HG02642 (cell line): ENCODE measurements around the gene ATP6V1E1.
"Not testable (repeated sequence)": the region's sequence is repeated elsewhere in the genome, so short reads cannot be mapped to it uniquely, and the experiment has no call there.

ENCODE experiments used
- ATAC-seq: cut with Tn5 transposase; IDR thresholded peaks from one replicate; pipeline ENCODE4 v1.9.1; 2021; ENCODE audit warnings: mild to moderate bottlenecking; ENCODE audit not compliant: unreplicated experiment, poor library complexity

Gene ATP6V1E1

DNA sequence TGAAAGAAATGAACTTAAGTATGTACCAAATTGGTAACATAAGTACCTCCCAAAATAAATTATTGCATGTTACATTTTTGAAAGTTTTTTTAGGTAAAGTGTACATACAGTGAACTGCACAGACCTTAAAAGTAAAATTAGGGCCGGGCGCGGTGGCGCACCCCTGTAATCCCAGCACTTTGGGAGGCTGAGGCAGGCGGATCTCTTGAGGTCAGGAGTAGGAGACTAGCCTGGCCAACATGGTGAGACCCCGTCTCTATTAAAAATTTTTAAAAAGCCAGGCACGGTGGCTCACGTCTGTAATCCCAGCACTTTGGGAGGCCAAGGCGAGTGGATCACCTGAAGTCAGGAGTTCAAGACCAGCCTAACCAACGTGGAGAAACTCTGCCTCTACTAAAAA, 8.3 kb upstream of the ATP6V1E1 start:
- ATAC-seq, result not testable (repeated sequence)

DNA sequence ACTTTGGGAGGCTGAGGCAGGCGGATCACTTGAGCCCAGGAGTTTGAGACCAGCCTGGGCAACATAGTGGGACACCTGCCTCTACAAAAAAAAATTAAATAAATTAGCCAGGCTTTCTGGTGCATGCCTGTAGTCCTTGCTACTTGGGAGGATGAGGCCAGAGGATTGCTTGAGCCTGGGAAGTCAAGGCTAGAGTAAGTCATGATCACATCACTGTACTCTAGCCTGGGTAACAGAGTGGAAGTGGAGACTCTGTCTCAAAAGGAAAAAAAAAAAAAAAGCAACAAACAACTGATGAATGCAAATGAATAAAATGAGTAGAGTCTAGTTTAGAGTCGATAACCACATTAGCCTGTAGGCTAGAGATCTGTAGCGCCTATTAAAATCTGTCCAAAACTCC, 6.1 kb upstream of the ATP6V1E1 start:
- ATAC-seq, result no peak

GRCh38 chr22:17633998-17634323, 5.4 kb upstream of the ATP6V1E1 start:
- ATAC-seq, result no peak

DNA sequence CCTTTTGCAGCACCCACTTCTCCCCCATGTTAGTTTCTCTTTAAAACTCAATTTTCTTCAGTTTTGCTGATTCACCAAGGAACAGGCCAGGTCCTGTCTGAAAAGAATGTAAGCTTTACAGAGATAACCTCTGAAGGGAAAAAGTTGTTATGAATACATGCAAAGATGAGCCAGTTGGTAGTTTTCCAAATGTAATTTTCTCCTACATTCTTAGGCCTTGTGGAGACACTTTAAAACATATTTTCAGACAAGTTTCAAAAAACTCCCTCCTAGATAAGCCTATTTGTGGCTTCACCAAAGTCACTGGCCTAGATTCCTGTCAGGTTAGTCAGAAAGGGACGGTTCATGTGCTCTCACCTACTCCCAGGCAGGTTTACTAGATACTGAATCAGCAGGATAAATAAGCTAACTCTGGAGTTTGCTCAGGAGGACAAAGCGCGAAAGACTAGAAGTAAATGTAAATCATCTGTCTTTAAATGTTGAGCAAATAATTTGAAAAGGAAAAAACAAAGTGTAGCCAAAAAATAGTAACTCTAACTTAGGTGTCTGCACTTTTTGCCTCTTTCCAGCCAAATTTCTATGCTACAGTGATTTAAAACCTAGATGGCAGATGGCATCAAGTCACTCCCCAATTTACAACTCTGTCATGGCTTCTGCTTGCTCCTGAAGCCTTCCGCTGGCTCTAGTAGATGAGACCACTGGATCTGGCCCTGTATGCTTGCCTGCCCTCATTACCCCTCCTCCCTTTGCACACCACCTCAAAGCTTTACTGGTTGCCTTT, 4.9 kb upstream of the ATP6V1E1 start:
- no peak for ATAC-seq

DNA sequence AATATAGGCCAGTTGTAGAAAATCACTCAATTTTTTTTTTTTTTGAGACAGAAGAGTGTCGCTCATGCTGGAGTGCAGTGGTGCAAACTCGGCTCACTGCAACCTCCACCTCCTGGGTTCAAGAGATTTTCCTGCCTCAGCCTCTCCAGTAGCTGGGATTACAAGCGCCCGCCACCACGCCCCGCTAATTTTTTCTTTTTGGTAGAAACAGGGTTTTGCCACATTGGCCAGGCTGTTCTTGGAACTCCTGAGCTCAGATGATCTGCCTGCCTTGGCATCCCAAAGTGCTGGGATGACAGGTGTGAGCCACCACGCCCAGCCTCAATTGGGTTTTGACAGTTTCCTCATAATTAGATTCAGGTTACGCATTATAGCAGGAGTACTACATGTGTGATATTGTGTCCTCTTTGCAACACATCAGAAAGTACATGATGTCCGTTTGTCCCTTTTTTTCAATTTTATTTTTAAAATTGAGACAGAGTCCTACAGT, 2.6 kb upstream of the ATP6V1E1 start:
- ATAC-seq, result no peak

- ATAC-seq, result no peak
Measured at GRCh38 chr22:17629641-17630040, 1.1 kb upstream of the ATP6V1E1 start.

GRCh38 chr22:17629173-17629489, 582 bp upstream of the ATP6V1E1 start:
- ATAC-seq, result no peak

DNA sequence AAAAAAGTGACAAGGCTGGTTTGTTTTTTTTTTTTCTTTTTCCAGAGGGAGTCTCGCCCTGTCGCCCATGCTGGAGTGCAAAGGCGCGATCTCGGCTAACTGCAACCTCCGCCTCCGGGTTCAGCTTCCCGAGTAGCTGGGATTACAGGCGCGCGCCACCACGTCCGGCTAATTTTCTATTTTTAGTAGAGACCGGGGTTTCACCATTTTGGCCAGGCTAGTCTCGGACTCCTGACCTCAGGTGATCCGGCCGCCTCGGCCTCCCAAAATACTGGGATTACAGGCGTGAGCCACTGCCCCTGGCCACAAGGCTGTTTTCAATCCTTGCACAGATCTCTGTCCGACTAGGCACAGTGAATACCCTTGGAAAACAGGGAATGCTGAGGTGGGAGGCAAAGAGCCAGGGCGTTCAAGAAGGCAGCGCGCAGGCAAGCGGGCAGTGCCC, 566 bp downstream of the ATP6V1E1 start:
- no peak for ATAC-seq

GRCh38 chr22:17613280-17613679, 15.3 kb downstream of the ATP6V1E1 start:
- ATAC-seq, result no peak

GRCh38 chr22:17612057-17612456, 16.5 kb downstream of the ATP6V1E1 start:
- no peak for ATAC-seq

DNA sequence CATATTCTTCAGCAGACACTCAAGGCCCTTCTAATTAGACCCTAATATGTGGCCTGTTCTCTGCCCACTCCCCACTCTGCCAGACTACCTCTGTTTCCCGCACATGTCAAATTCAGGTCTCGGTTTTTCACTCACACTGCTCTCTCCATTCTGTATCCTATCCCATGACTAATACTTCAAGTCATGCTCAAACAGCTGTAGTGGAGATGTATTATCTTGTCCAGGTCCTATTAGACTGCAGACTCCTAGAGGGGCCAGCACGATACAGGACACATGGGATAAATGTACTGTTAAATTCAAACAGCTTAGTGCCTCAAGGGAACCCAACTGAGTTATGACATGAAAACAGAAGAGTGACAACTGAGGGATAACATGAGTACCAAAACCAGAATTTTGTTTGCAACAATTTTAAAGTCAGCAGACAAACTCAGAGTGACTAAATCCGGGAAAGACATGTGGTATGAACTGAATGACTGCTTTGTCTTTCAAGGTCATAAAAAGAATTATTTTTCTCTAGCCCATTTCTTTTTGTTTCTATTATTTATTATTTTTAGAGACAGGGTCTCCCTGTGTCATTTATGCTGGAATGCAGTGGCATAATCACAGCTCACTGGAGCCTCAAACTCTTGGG, 20.5 kb downstream of the ATP6V1E1 start:
- no peak for ATAC-seq

- ATAC-seq, result no peak
Measured at GRCh38 chr22:17606496-17606895, 22.1 kb downstream of the ATP6V1E1 start.

- ATAC-seq, result no peak
Measured at GRCh38 chr22:17603668-17604067, 24.9 kb downstream of the ATP6V1E1 start.

- ATAC-seq, result no peak
Measured at GRCh38 chr22:17601031-17601430, 27.5 kb downstream of the ATP6V1E1 start.

- no peak for ATAC-seq
Measured at GRCh38 chr22:17598318-17598717, 30.2 kb downstream of the ATP6V1E1 start.

GRCh38 chr22:17597217-17597616, 31.3 kb downstream of the ATP6V1E1 start:
- ATAC-seq, result no peak

DNA sequence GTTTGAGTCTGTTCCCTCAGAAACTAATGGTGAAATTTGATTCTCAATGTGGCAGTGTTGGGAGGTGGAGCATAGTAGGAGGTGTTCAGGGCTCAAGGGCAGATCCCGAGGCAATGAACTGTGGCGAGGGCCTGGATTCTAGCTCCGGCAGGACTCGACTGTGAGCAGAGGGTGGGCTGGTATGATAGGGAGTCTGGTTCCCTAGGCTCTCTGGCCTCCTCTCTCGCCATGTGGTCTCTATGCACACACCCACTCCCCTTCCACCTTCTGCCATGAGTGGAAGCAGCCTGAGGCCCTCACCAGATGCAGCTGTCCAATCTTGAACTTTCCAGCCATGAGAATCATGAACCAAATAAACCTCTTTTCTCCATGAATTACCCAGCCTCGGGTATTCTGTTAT, 32.3 kb downstream of the ATP6V1E1 start:
- no peak for ATAC-seq

- no peak for ATAC-seq
Measured at GRCh38 chr22:17592201-17592600, 36.3 kb downstream of the ATP6V1E1 start.

DNA sequence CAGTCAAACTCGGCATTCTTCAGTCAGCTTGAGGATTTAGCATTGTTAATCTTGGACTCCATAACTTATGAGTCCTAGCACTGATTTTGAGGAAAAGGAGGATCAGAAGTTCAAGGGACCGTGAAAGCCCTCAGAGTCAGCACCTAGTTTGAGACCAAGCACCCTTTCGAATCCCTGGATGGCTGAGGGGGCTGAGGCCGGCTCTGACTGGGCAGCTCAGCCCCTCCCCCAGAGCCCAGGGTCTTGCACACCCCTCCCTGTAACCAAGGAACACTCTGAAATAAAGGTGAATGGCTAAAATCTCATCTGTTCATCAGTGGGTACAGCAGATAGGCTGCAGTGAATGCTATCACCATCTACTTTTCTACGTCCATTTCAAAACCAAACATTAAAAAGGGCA, 38.0 kb downstream of the ATP6V1E1 start:
- ATAC-seq, result no peak

GRCh38 chr22:17589810-17590375, 38.7 kb downstream of the ATP6V1E1 start:
- no peak for ATAC-seq

- ATAC-seq, result no peak
Measured at GRCh38 chr22:17588606-17589005, 39.9 kb downstream of the ATP6V1E1 start.

GRCh38 chr22:17587629-17588028, 40.9 kb downstream of the ATP6V1E1 start:
- no peak for ATAC-seq
